Endothelial cell of hepatic sinusoid (primary cell): Measurements from ENCODE around the gene BCAS3.

Experiments used
- in situ Hi-C: cut with HindIII; loops from 2 replicates; pipeline ENCODE4 v1.10.0; 2017; ENCODE audit warnings: low sequenced_read_pairs

BCAS3 gene

GRCh38 chr17:61323909-61324868, 646.5 kb downstream of the BCAS3 start:
- in situ Hi-C loops, result no loop called here

GRCh38 chr17:61324950-61325349, 647.3 kb downstream of the BCAS3 start:
- in situ Hi-C loops, result loop anchor here (5.0 kb wide), 1 partner anchor 62 kb away; no protein-coding TSS in a partner anchor

GRCh38 chr17:61325382-61326073, 647.9 kb downstream of the BCAS3 start:
- in situ Hi-C loops, result loop anchor here (5.0 kb wide), 1 partner anchor 62 kb away; no protein-coding TSS in a partner anchor

GRCh38 chr17:61326330-61326729, 648.7 kb downstream of the BCAS3 start:
- in situ Hi-C loops, result loop anchor here (5.0 kb wide), 1 partner anchor 61 kb away; no protein-coding TSS in a partner anchor

- in situ Hi-C loops, result loop anchor here (5.0 kb wide), 1 partner anchor 59 kb away; no protein-coding TSS in a partner anchor
Observed at GRCh38 chr17:61328351-61328750, 650.7 kb downstream of the BCAS3 start.

GRCh38 chr17:61330174-61331150, 652.8 kb downstream of the BCAS3 start:
- in situ Hi-C loops, result no loop called here

- in situ Hi-C loops, result no loop called here
Observed at GRCh38 chr17:61331178-61331577, 653.5 kb downstream of the BCAS3 start.

GRCh38 chr17:61331886-61332285, 654.2 kb downstream of the BCAS3 start:
- in situ Hi-C loops, result no loop called here

- in situ Hi-C loops, result no loop called here
Observed at GRCh38 chr17:61333136-61333535, 655.5 kb downstream of the BCAS3 start.

GRCh38 chr17:61334673-61335072, 657.0 kb downstream of the BCAS3 start:
- in situ Hi-C loops, result loop anchor here (5.0 kb wide), 1 partner anchor 52 kb away; no protein-coding TSS in a partner anchor

GRCh38 chr17:61335105-61335844, 657.6 kb downstream of the BCAS3 start:
- in situ Hi-C loops, result loop anchor here (5.0 kb wide), 1 partner anchor 53 kb away; no protein-coding TSS in a partner anchor

GRCh38 chr17:61335845-61336655, 658.4 kb downstream of the BCAS3 start:
- in situ Hi-C loops, result loop anchor here (5.0 kb wide), 1 partner anchor 54 kb away; no protein-coding TSS in a partner anchor

- in situ Hi-C loops, result loop anchor here (5.0 kb wide), 1 partner anchor 55 kb away; no protein-coding TSS in a partner anchor
Observed at GRCh38 chr17:61337290-61337689, 659.6 kb downstream of the BCAS3 start.

GRCh38 chr17:61338000-61338798, 660.5 kb downstream of the BCAS3 start:
- in situ Hi-C loops, result loop anchor here (5.0 kb wide), 1 partner anchor 56 kb away; no protein-coding TSS in a partner anchor

GRCh38 chr17:61338874-61339478, 661.3 kb downstream of the BCAS3 start:
- in situ Hi-C loops, result loop anchor here (5.0 kb wide), 1 partner anchor 57 kb away; no protein-coding TSS in a partner anchor

GRCh38 chr17:61340431-61341209, 663.0 kb downstream of the BCAS3 start:
- in situ Hi-C loops, result no loop called here
